Caki2 (cell line): ENCODE results near the gene RIT2. TPM values are rescaled to one million over a fixed set of nuclear protein-coding genes. Genes with fewer than 3 reads are reported as not detected.

ENCODE experiments used
- total RNA-seq: library from RNA; depleted of rRNA; stranded (reverse); fragments of >200 nt; shearing (Covaris generic); gene quantifications from 2 replicates; pipeline ENCODE4 v1.2.3, GENCODE V29; 2014; ENCODE audit warnings: low replicate concordance; rRNA removed

The RIT2 gene
- total RNA-seq, 1 experiment from 2014 or later = not detected

Other genes starting within 250 kb of the RIT2 start
- gene SYT4, start 161.8 kb upstream of the RIT2 start, total RNA-seq = not detected in 2 replicates